SK-N-SH (cell line): ENCODE measurements around the gene OLFML3. TPM values are rescaled to one million over a fixed set of nuclear protein-coding genes. Genes with fewer than 3 reads are reported as not detected.

Experiments
- polyA plus RNA-seq, 3 experiments: library from polyadenylated mRNA; depleted of rRNA; stranded (reverse); fragments of >200 nt; gene quantifications; 2 replicates each; pipeline ENCODE4 v1.2.3, GENCODE V29; 2012

OLFML3 gene
- polyA plus RNA-seq, 1 of the 3 experiments (the other 2 are of a cell fraction), result 26.1 TPM

Other genes starting within 250 kb of the OLFML3 start
- gene PHTF1, start 220.0 kb upstream of the OLFML3 start, polyA plus RNA-seq (2012; rRNA removed), result 10.8 and 14.1 TPM in 2 replicates
- 3.9 and 4.0 TPM in 2 replicates for gene RSBN1, start 167.0 kb upstream of the OLFML3 start, polyA plus RNA-seq (2012; rRNA removed)
- 0.12 and 0.16 TPM in 2 replicates for gene PTPN22, start 107.8 kb upstream of the OLFML3 start, polyA plus RNA-seq (2012; rRNA removed)
- 0.02 and 0.05 TPM in 2 replicates for gene BCL2L15, start 91.9 kb upstream of the OLFML3 start, polyA plus RNA-seq (2012; rRNA removed)
- gene AP4B1, start 74.7 kb upstream of the OLFML3 start, polyA plus RNA-seq (2012; rRNA removed), result 11.5 and 16.8 TPM in 2 replicates
- gene DCLRE1B, start 74.1 kb upstream of the OLFML3 start, polyA plus RNA-seq (2012; rRNA removed), result 3.0 and 3.3 TPM in 2 replicates
- 7.1 and 10.1 TPM in 2 replicates for gene HIPK1, start 50.1 kb upstream of the OLFML3 start, polyA plus RNA-seq (2012; rRNA removed)
- gene SYT6, start 174.4 kb downstream of the OLFML3 start, polyA plus RNA-seq (2012; rRNA removed), result not detected in 2 replicates